ENCODE measurements around the gene HAUS5.

- TF ChIP-seq CTCF (IDR thresholded peaks at IDR 0.05 in 8 of 11, conservative IDR thresholded peaks at IDR 0.05 in 3 of 11) (no peak), POLR2A (IDR thresholded peaks at IDR 0.05) (no peak)
Observed at GRCh38 chr19:35656700-35657099, 44.2 kb downstream of the HAUS5 start.
